ENCODE data around the gene SIX1. TPM values are rescaled to one million over a fixed set of nuclear protein-coding genes. Genes with fewer than 3 reads are reported as not detected.

Gene SIX1
- total RNA-seq, 1 experiment from 2014 or later, result 7.4 TPM

GRCh38 chr14:60684203-60684602 is 34.9 kb upstream of the SIX1 start:
- ChIA-PET POLR2A (interaction anchor here (0.7 kb wide), 1 partner anchor 12 kb away, joined by 3 read pairs; no protein-coding TSS in a partner anchor), CTCF (no interaction called here)
- Histone ChIP-seq H3K27me3 (ENCODE audit: control insufficient read depth, insufficient read depth, low read length) (no peaks in the 10 kb centered on the region), H3K4me3 (ENCODE audit: low read depth in 2 of 2, low read length in 2 of 2) (no peak overlapping the region), H3K36me3 (ENCODE audit: control insufficient read depth, insufficient read depth, low read length) (no peaks in the 10 kb centered on the region), H3K27ac (ENCODE audit: low read length) (no peak overlapping the region), H3K9me3 (ENCODE audit: control insufficient read depth, insufficient read depth, low read depth, low read length) (no peaks in the 10 kb centered on the region), H3K4me1 (ENCODE audit: control insufficient read depth, insufficient read depth, low read length) (no peaks in the 10 kb centered on the region)
- intact Hi-C loops (cut with micrococcal nuclease; ENCODE audit: unreplicated experiment), result no loop called here
- DNase-seq (ENCODE audit: low read depth, low spot score) (no peak), ATAC-seq (no peak)
- in situ Hi-C loops (cut with HindIII; ENCODE audit: low pct_unique_long_range_greater_than_20kb, low sequenced_read_pairs), result no loop called here
- TF ChIP-seq SIN3A (IDR thresholded peaks at IDR 0.05; ENCODE audit: borderline replicate concordance, insufficient read depth, low read depth, low read length), result no peak
- TF ChIP-seq TCF7L2 (IDR thresholded peaks at IDR 0.05; ENCODE audit: low read depth, low read length), result no peak
- no peak for TF ChIP-seq CTCF (IDR thresholded peaks at IDR 0.05)
- no peak for TF ChIP-seq POLR2AphosphoS5 (IDR thresholded peaks at IDR 0.05; ENCODE audit: low read depth, low read length)
- no peak for TF ChIP-seq REST (IDR thresholded peaks at IDR 0.05; ENCODE audit: insufficient read depth in 1 of 2, low read depth in 2 of 2, low read length in 1 of 2)
- no TSS peak for BruUV-seq (replicated peaks)

GRCh38 chr14:60681271-60681670 is 32.0 kb upstream of the SIX1 start:
- in situ Hi-C loops (cut with HindIII; ENCODE audit: low pct_unique_long_range_greater_than_20kb, low sequenced_read_pairs) (no loop called here), intact Hi-C loops (cut with micrococcal nuclease; ENCODE audit: unreplicated experiment) (no loop called here)
- no peak overlapping the region for H3K27ac ChIP-seq (ENCODE audit: low read length)
- no peak for ATAC-seq
- no peak overlapping the region for H3K4me3 ChIP-seq (ENCODE audit: low read depth in 2 of 2, low read length in 2 of 2)
- no peaks in the 10 kb centered on the region for H3K36me3 ChIP-seq (ENCODE audit: control insufficient read depth, insufficient read depth, low read length)
- TF ChIP-seq CTCF (IDR thresholded peaks at IDR 0.05) (no peak), SIN3A (IDR thresholded peaks at IDR 0.05; ENCODE audit: borderline replicate concordance, insufficient read depth, low read depth, low read length) (no peak), TCF7L2 (IDR thresholded peaks at IDR 0.05; ENCODE audit: low read depth, low read length) (no peak), REST (IDR thresholded peaks at IDR 0.05; ENCODE audit: insufficient read depth in 1 of 2, low read depth in 2 of 2, low read length in 1 of 2) (no peak), POLR2AphosphoS5 (IDR thresholded peaks at IDR 0.05; ENCODE audit: low read depth, low read length) (no peak)
- no peaks in the 10 kb centered on the region for H3K4me1 ChIP-seq (ENCODE audit: control insufficient read depth, insufficient read depth, low read length)
- BruUV-seq (replicated peaks), result no TSS peak
- DNase-seq (ENCODE audit: low read depth, low spot score), result no peak
- H3K27me3 ChIP-seq (ENCODE audit: control insufficient read depth, insufficient read depth, low read length), result no peaks in the 10 kb centered on the region
- ChIA-PET CTCF (no interaction called here), POLR2A (no interaction called here)
- no peaks in the 10 kb centered on the region for H3K9me3 ChIP-seq (ENCODE audit: control insufficient read depth, insufficient read depth, low read depth, low read length)
